VCaP (cell line): ENCODE results near the gene PCSK5.

Experiments
- H3K27ac ChIP-seq: fragments of 450-650 bp; 2 replicates; pipeline ENCODE4 v1.5.1; 2017
- CTCF ChIP-seq: fragments of 450-650 bp; conservative IDR thresholded peaks from 2 replicates; pipeline ENCODE4 v1.5.1; 2017; ENCODE audit warnings: mild to moderate bottlenecking, moderate library complexity

Gene PCSK5

DNA sequence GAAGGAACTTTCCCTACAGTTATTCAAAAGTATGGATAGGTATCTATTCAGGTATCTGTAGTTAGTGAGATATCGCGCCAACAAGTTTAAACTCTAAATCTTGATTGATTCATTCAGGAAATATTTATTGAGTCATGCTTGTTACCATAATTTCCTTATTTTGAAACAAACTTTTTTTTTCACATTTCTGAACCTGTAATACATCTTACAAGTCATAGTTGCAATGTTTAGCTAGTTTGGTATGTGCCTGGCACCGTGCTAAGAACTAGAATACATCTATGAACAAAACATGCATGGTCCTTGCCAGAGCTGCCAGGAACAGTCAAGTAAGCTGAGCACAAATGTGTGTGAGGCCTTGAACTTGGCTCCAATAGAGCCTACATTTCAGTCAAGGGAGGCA, 226.4 kb downstream of the PCSK5 start:
- no peak for TF ChIP-seq CTCF

DNA sequence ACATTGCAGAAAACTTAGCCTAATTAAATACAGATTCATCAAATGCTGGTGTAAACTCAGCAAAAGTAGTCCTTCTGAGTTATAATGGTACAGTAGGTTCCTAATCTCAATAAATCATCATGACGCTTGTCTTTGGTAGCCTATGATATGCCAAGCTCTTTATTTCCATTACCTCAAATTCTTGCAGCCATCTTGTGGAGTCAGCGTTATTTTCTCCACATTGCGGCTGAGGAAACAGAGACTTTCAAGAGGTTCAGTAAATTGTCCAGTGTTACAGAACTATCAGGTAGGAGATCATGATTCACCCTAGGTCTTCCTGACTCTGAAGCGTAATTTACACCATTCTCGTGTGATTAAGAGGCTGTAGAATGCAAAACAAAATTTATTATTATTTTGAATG, 237.2 kb downstream of the PCSK5 start:
- no peak overlapping the region for H3K27ac ChIP-seq
- TF ChIP-seq CTCF: no peak

More for the DNA sequence above, 226.4 kb downstream of the PCSK5 start:
- H3K27ac ChIP-seq: no peak overlapping the region

GRCh38 chr9:76135902-76136301, 245.4 kb downstream of the PCSK5 start:
- no peak for TF ChIP-seq CTCF
- H3K27ac ChIP-seq: no peak overlapping the region

DNA sequence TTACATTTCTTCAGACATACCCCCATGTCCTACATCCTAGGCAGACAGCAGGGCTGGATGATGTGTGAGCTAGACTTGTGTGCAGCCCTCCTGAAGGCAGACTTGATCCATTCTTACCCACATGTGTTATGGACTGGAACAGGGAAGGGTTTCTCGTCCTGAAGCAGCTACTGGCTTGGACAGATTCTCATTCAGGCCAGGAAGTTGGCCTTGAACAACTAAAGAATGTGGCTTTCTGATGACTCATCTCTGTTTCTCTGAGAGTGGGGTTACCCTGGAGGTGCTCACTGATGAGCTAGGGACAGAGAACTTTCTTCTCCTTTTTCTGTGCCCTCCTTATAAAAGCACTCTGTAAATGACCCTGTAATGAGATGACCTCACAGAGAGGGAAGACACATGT, 246.5 kb downstream of the PCSK5 start:
- H3K27ac ChIP-seq: no peak overlapping the region
- no peak for TF ChIP-seq CTCF

GRCh38 chr9:76137931-76138330, 247.5 kb downstream of the PCSK5 start:
- H3K27ac ChIP-seq: no peak overlapping the region
- TF ChIP-seq CTCF: no peak

- no peak for TF ChIP-seq CTCF
- no peak overlapping the region for H3K27ac ChIP-seq
Observed at GRCh38 chr9:76138360-76138759, 247.9 kb downstream of the PCSK5 start.

DNA sequence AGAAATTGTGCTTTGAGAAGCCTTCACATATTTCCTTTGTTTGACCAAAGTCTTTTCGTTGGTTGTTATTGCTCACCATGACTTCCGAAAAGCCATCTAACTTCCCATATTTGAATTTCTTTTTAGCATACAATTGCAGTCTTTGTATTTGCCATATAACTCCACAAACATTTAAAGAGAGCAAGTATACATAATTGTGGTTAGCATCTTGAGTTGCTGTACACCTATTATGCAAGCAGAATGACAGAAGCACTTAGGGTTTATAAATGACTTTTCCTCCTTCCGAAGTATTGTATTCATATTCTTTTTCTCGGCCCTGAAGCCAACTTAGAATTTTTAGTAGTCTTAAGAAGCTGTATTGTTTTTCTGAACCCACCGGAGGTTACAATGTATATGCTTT, 253.4 kb downstream of the PCSK5 start:
- TF ChIP-seq CTCF: no peak
- no peak overlapping the region for H3K27ac ChIP-seq

DNA sequence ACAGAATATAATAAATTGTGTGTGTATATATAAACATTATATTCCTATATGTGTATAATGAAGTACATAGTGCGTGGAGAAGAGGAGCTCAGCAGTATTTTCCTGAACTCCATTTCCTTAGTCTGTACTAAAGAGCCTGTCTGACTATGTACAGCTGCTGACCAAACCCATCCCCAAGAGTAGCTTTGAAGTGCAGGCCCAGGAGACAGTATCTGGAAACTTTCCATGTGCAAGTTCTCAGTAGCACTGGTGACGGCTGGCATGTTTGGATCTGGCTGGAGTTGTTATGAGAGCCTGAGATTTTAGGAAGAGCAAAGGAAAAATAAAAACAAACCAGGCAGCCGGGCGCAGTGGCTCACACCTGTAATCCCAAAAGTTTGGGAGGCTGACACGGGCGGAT, 259.5 kb downstream of the PCSK5 start:
- no peak overlapping the region for H3K27ac ChIP-seq
- TF ChIP-seq CTCF: no peak
